ENCODE results near the gene AKR1B15. TPM values are rescaled to one million over a fixed set of nuclear protein-coding genes. Genes with fewer than 3 reads are reported as not detected.

AKR1B15 gene
- total and polyA plus RNA-seq, 2 experiments from 2014 or later: not detected

GRCh38 chr7:134534633-134535032 lies 14.3 kb upstream of the AKR1B15 start (continued):
- TF ChIP-seq ZNF462 (CRISPR knock-in tag; IDR thresholded peaks at IDR 0.05) (no peak), EZH2phosphoT487 (IDR thresholded peaks at IDR 0.05; ENCODE audit: unreplicated experiment) (no peak), ZNF114 (CRISPR knock-in tag; IDR thresholded peaks at IDR 0.05) (no peak), ETS1 (IDR thresholded peaks at IDR 0.05) (no peak)

- Mint-ChIP-seq H3K4me1 (no peaks in the 10 kb centered on the region), H3K36me3 (ENCODE audit: low read depth) (no peaks in the 10 kb centered on the region), H3K4me3 (no peak overlapping the region), H3K27ac (no peak overlapping the region), H3K27me3 (ENCODE audit: insufficient read depth, low read depth, poor library complexity) (peaks cover 4% of the 10 kb centered on the region), H3K9me3 (no peaks in the 10 kb centered on the region)
- no peak for TF ChIP-seq ETS1 (IDR thresholded peaks at IDR 0.05)
- no peak for TF ChIP-seq EZH2 (IDR thresholded peaks at IDR 0.05; ENCODE audit: low read depth, unreplicated experiment)
- Histone ChIP-seq H3K4me1 (ENCODE audit: insufficient read depth) (no peaks in the 10 kb centered on the region), H3K9me2 (ENCODE audit: insufficient read depth) (no peaks in the 10 kb centered on the region), H3K36me3 (ENCODE audit: insufficient read depth) (no peaks in the 10 kb centered on the region), H3K27ac (ENCODE audit: low read depth) (no peak overlapping the region), H4K20me1 (replicated peaks; ENCODE audit: insufficient read depth) (no peaks in the 10 kb centered on the region), H3K4me3 (no peak overlapping the region), H2AFZ (no peak overlapping the region), H3K27me3 (ENCODE audit: insufficient read depth) (no peaks in the 10 kb centered on the region), H3K79me2 (replicated peaks; ENCODE audit: insufficient read depth) (no peaks in the 10 kb centered on the region), H3F3A (replicated peaks; ENCODE audit: low read depth) (no peaks in the 10 kb centered on the region), H3K4me2 (no peak overlapping the region)
- ATAC-seq: no peak
- DNase-seq (ENCODE audit: low spot score): no peak
These were observed 13.5 kb upstream of the AKR1B15 start for GRCh38 chr7:134535272-134535918.
